ENCODE measurements around the gene ZNF672.

The ZNF672 gene

GRCh38 chr1:248847181-248847955, 9.3 kb downstream of the ZNF672 start:
- H3K36me3 ChIP-seq (ENCODE audit: control insufficient read depth in 2 of 2, insufficient read depth in 2 of 2, low read length in 2 of 2): peaks cover 53 to 55% of the 10 kb centered on the region in 2 donors
- H3K4me3 ChIP-seq (ENCODE audit: low read length in 2 of 2): no peak overlapping the region
- H3K4me1 ChIP-seq (ENCODE audit: control insufficient read depth, insufficient read depth, low read length): peaks cover 9% of the 10 kb centered on the region
- H3K9me3 ChIP-seq (ENCODE audit: control insufficient read depth in 2 of 2, low read length in 2 of 2): no peaks in the 10 kb centered on the region
- H3K27ac ChIP-seq (ENCODE audit: low read length): no peak overlapping the region
- no peaks in the 10 kb centered on the region for H3K27me3 ChIP-seq (ENCODE audit: control insufficient read depth in 1 of 2, insufficient read depth in 2 of 2, low read length in 2 of 2)
- no peak overlapping the region for H3K9ac ChIP-seq (ENCODE audit: low read length in 2 of 2)

GRCh38 chr1:248847956-248848561, 10.0 kb downstream of the ZNF672 start:
- H3K27ac ChIP-seq (ENCODE audit: low read length): no peak overlapping the region
- peaks cover 53 to 55% of the 10 kb centered on the region in 2 donors for H3K36me3 ChIP-seq (ENCODE audit: control insufficient read depth in 2 of 2, insufficient read depth in 2 of 2, low read length in 2 of 2)
- no peaks in the 10 kb centered on the region for H3K27me3 ChIP-seq (ENCODE audit: control insufficient read depth in 1 of 2, insufficient read depth in 2 of 2, low read length in 2 of 2)
- H3K9me3 ChIP-seq (ENCODE audit: control insufficient read depth in 2 of 2, low read length in 2 of 2): no peaks in the 10 kb centered on the region
- H3K4me3 ChIP-seq (ENCODE audit: low read length in 2 of 2): no peak overlapping the region
- no peak overlapping the region for H3K9ac ChIP-seq (ENCODE audit: low read length in 2 of 2)
- H3K4me1 ChIP-seq (ENCODE audit: control insufficient read depth, insufficient read depth, low read length): peaks cover 3% of the 10 kb centered on the region

- Histone ChIP-seq H3K9me3 (ENCODE audit: control insufficient read depth in 2 of 2, low read length in 2 of 2) (no peaks in the 10 kb centered on the region), H3K4me3 (ENCODE audit: low read length in 2 of 2) (no peak overlapping the region), H3K36me3 (ENCODE audit: control insufficient read depth in 2 of 2, insufficient read depth in 2 of 2, low read length in 2 of 2) (peaks cover 56 to 60% of the 10 kb centered on the region in 2 donors), H3K27me3 (ENCODE audit: control insufficient read depth in 1 of 2, insufficient read depth in 2 of 2, low read length in 2 of 2) (no peaks in the 10 kb centered on the region), H3K9ac (ENCODE audit: low read length in 2 of 2) (no peak overlapping the region), H3K4me1 (ENCODE audit: control insufficient read depth, insufficient read depth, low read length) (peaks cover 3% of the 10 kb centered on the region), H3K27ac (ENCODE audit: low read length) (no peak overlapping the region)
These were observed 10.6 kb downstream of the ZNF672 start for GRCh38 chr1:248848602-248849001.

- Histone ChIP-seq H3K27ac (ENCODE audit: low read length) (no peak overlapping the region), H3K9ac (ENCODE audit: low read length in 2 of 2) (no peak overlapping the region), H3K27me3 (ENCODE audit: control insufficient read depth in 1 of 2, insufficient read depth in 2 of 2, low read length in 2 of 2) (no peaks in the 10 kb centered on the region), H3K4me1 (ENCODE audit: control insufficient read depth, insufficient read depth, low read length) (peaks cover 3% of the 10 kb centered on the region), H3K9me3 (ENCODE audit: control insufficient read depth in 2 of 2, low read length in 2 of 2) (no peaks in the 10 kb centered on the region), H3K4me3 (ENCODE audit: low read length in 2 of 2) (no peak overlapping the region), H3K36me3 (ENCODE audit: control insufficient read depth in 2 of 2, insufficient read depth in 2 of 2, low read length in 2 of 2) (peaks cover 61 to 64% of the 10 kb centered on the region in 2 donors)
These were observed 11.1 kb downstream of the ZNF672 start for GRCh38 chr1:248849152-248849551.

DNA sequence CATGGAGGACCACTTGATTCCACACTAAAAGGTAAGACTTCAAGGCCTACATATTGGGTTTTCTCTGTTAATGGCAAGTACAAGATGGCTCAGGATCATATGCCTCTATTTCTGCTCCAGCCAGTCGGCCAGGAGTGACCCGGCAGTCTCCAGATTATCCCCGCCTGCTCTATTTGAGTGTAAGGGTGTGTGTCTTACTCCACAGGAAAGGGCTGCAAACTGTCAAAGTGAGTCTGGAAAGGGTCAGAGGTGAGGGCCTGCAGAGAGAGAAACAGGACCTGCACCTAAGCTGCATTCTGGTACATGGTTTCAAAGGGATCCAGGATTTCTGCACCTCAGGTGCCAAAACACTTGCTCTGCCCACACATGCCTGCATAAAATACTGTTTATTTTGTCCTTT, 11.6 kb downstream of the ZNF672 start:
- peaks cover 61 to 62% of the 10 kb centered on the region in 2 donors for H3K36me3 ChIP-seq (ENCODE audit: control insufficient read depth in 2 of 2, insufficient read depth in 2 of 2, low read length in 2 of 2)

DNA sequence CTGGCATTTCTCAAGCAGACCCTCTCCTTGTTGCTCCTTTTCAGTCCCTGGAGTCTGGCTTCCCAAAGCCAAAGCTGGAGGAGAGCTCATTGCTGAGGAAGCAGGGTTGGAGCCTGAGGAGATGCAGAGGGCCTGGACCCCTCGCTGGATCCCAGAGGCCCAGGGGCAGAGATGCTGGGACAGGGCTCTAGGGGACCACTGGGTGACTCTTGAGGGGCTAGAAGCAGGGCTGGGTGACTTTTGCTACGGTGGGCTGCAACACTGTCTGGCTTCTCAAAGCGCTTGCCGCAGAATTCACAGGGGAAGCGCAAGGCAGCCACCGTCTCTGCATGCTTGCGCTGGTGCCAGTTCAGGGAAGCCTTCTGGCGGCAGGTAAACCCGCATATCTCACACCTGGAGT, 12.1 kb downstream of the ZNF672 start:
- H3K36me3 ChIP-seq (ENCODE audit: control insufficient read depth in 2 of 2, insufficient read depth in 2 of 2, low read length in 2 of 2): peaks cover 58 to 64% of the 10 kb centered on the region in 2 donors

More for the DNA sequence above, 11.6 kb downstream of the ZNF672 start:
- Histone ChIP-seq H3K4me3 (ENCODE audit: low read length in 2 of 2) (no peak overlapping the region), H3K27me3 (ENCODE audit: control insufficient read depth in 1 of 2, insufficient read depth in 2 of 2, low read length in 2 of 2) (no peaks in the 10 kb centered on the region), H3K9ac (ENCODE audit: low read length in 2 of 2) (no peak overlapping the region), H3K9me3 (ENCODE audit: control insufficient read depth in 2 of 2, low read length in 2 of 2) (no peaks in the 10 kb centered on the region), H3K27ac (ENCODE audit: low read length) (no peak overlapping the region), H3K4me1 (ENCODE audit: control insufficient read depth, insufficient read depth, low read length) (peaks cover 3% of the 10 kb centered on the region)

GRCh38 chr1:248850536-248851251, 12.7 kb downstream of the ZNF672 start:
- no peak overlapping the region for H3K27ac ChIP-seq (ENCODE audit: low read length)
- H3K4me1 ChIP-seq (ENCODE audit: control insufficient read depth, insufficient read depth, low read length): peaks cover 3% of the 10 kb centered on the region
- no peaks in the 10 kb centered on the region for H3K27me3 ChIP-seq (ENCODE audit: control insufficient read depth in 1 of 2, insufficient read depth in 2 of 2, low read length in 2 of 2)
- H3K9ac ChIP-seq (ENCODE audit: low read length in 2 of 2): no peak overlapping the region
- H3K4me3 ChIP-seq (ENCODE audit: low read length in 2 of 2): no peak overlapping the region
- peaks cover 53 to 62% of the 10 kb centered on the region in 2 donors for H3K36me3 ChIP-seq (ENCODE audit: control insufficient read depth in 2 of 2, insufficient read depth in 2 of 2, low read length in 2 of 2)
- H3K9me3 ChIP-seq (ENCODE audit: control insufficient read depth in 2 of 2, low read length in 2 of 2): no peaks in the 10 kb centered on the region

More for the DNA sequence above, 12.1 kb downstream of the ZNF672 start:
- Histone ChIP-seq H3K4me1 (ENCODE audit: control insufficient read depth, insufficient read depth, low read length) (peaks cover 3% of the 10 kb centered on the region), H3K9ac (ENCODE audit: low read length in 2 of 2) (no peak overlapping the region), H3K9me3 (ENCODE audit: control insufficient read depth in 2 of 2, low read length in 2 of 2) (no peaks in the 10 kb centered on the region), H3K4me3 (ENCODE audit: low read length in 2 of 2) (no peak overlapping the region), H3K27me3 (ENCODE audit: control insufficient read depth in 1 of 2, insufficient read depth in 2 of 2, low read length in 2 of 2) (no peaks in the 10 kb centered on the region), H3K27ac (ENCODE audit: low read length) (no peak overlapping the region)

DNA sequence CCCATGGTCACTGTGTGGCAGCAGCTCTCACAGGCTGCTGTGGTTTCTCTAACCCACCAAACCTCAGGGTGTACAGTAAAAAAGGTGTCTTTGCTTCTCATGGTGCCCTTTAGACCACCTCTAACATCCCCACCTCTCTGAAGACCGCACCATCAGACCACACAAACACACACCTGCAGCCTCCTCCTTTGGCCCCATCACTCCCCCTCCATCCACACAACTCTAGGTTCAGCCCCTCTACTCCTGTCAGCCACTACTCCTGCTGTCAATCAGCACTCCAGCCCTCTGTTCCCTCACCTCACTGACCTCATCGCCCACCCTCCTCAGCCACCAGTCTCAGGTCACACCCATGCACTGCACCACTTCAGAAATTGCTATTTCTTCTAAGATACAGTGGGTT, 13.4 kb downstream of the ZNF672 start:
- no peaks in the 10 kb centered on the region for H3K9me3 ChIP-seq (ENCODE audit: control insufficient read depth in 2 of 2, low read length in 2 of 2)
- H3K36me3 ChIP-seq (ENCODE audit: control insufficient read depth in 2 of 2, insufficient read depth in 2 of 2, low read length in 2 of 2): peaks cover 46 to 55% of the 10 kb centered on the region in 2 donors
- no peaks in the 10 kb centered on the region for H3K27me3 ChIP-seq (ENCODE audit: control insufficient read depth in 1 of 2, insufficient read depth in 2 of 2, low read length in 2 of 2)
- H3K4me1 ChIP-seq (ENCODE audit: control insufficient read depth, insufficient read depth, low read length): peaks cover 5% of the 10 kb centered on the region
- no peak overlapping the region for H3K4me3 ChIP-seq (ENCODE audit: low read length in 2 of 2)
- no peak overlapping the region for H3K9ac ChIP-seq (ENCODE audit: low read length in 2 of 2)
- H3K27ac ChIP-seq (ENCODE audit: low read length): no peak overlapping the region

GRCh38 chr1:248852481-248853405, 14.7 kb downstream of the ZNF672 start:
- H3K36me3 ChIP-seq (ENCODE audit: control insufficient read depth in 2 of 2, insufficient read depth in 2 of 2, low read length in 2 of 2): peaks cover 35 to 41% of the 10 kb centered on the region in 2 donors
- H3K9me3 ChIP-seq (ENCODE audit: control insufficient read depth in 2 of 2, low read length in 2 of 2): no peaks in the 10 kb centered on the region
- no peaks in the 10 kb centered on the region for H3K27me3 ChIP-seq (ENCODE audit: control insufficient read depth in 1 of 2, insufficient read depth in 2 of 2, low read length in 2 of 2)
- H3K4me3 ChIP-seq (ENCODE audit: low read length in 2 of 2): no peak overlapping the region
- no peak overlapping the region for H3K9ac ChIP-seq (ENCODE audit: low read length in 2 of 2)
- no peak overlapping the region for H3K27ac ChIP-seq (ENCODE audit: low read length)
- peaks cover 12% of the 10 kb centered on the region for H3K4me1 ChIP-seq (ENCODE audit: control insufficient read depth, insufficient read depth, low read length)
